ENCODE data around the gene DLGAP1. TPM values are rescaled to one million over a fixed set of nuclear protein-coding genes. Genes with fewer than 3 reads are reported as not detected.

DLGAP1 gene
- total and polyA plus RNA-seq, 4 donors = 0.06 to 1.2 (median 0.17) TPM; not detected in 1

- Histone ChIP-seq H3K27ac (ENCODE audit: low read depth in 1 of 2, low read length in 2 of 2) (no peak overlapping the region), H3K27me3 (ENCODE audit: control insufficient read depth in 4 of 4, insufficient read depth in 4 of 4, low read length in 3 of 4) (peaks cover 0 to 3% (median 0%) of the 10 kb centered on the region in 4 donors), H3K9me3 (ENCODE audit: control insufficient read depth in 4 of 4, low read length in 3 of 4) (no peaks in the 10 kb centered on the region), H3K36me3 (ENCODE audit: control insufficient read depth in 4 of 4, insufficient read depth in 3 of 4, low read depth in 1 of 4, low read length in 3 of 4) (no peaks in the 10 kb centered on the region), H3K4me3 (ENCODE audit: low read depth in 1 of 3, low read length in 3 of 3) (no peak overlapping the region), H3K9ac (ENCODE audit: low read depth in 1 of 2, low read length in 2 of 2) (no peak overlapping the region), H3K4me1 (ENCODE audit: control insufficient read depth in 4 of 4, insufficient read depth in 4 of 4, low read length in 3 of 4) (no peaks in the 10 kb centered on the region)
- WGBS = 80% methylated on average over 2 of the region's 2 CpGs
- no peak for DNase-seq (ENCODE audit: low spot score)
- TF ChIP-seq RXRA (IDR thresholded peaks at IDR 0.05) = no peak
- no peak for TF ChIP-seq JUND (IDR thresholded peaks at IDR 0.05)
- no peak for TF ChIP-seq YY1 (IDR thresholded peaks at IDR 0.05)
- TF ChIP-seq GABPA (IDR thresholded peaks at IDR 0.05 in 1 of 2, conservative IDR thresholded peaks at IDR 0.05 in 1 of 2) = no peak
- TF ChIP-seq RAD21 (IDR thresholded peaks at IDR 0.05) = no peak
- no peak for TF ChIP-seq REST (IDR thresholded peaks at IDR 0.05)
- TF ChIP-seq HNF4G (IDR thresholded peaks at IDR 0.05) = no peak
- no peak for TF ChIP-seq HNF4A (conservative IDR thresholded peaks at IDR 0.05)
- TF ChIP-seq FOXA2 (IDR thresholded peaks at IDR 0.05) = no peak
- TF ChIP-seq ZBTB33 (IDR thresholded peaks at IDR 0.05) = no peak
- TF ChIP-seq NR2F2 (IDR thresholded peaks at IDR 0.05) = no peak
- no peak for TF ChIP-seq ATF3 (IDR thresholded peaks at IDR 0.05)
- TF ChIP-seq FOXA1 (IDR thresholded peaks at IDR 0.05) = no peak
- TF ChIP-seq CTCF (IDR thresholded peaks at IDR 0.05; ENCODE audit: low read depth, low read length, missing input control) = no peak
Observed at GRCh38 chr18:3901811-3902210, 553.3 kb downstream of the DLGAP1 start.

- WGBS = 81% methylated on average over 8 of the region's 8 CpGs
- no peak for DNase-seq (ENCODE audit: low spot score)
- Histone ChIP-seq H3K4me1 (ENCODE audit: control insufficient read depth in 4 of 4, insufficient read depth in 4 of 4, low read length in 3 of 4) (no peaks in the 10 kb centered on the region), H3K9ac (ENCODE audit: low read depth in 1 of 2, low read length in 2 of 2) (no peak overlapping the region), H3K27me3 (ENCODE audit: control insufficient read depth in 4 of 4, insufficient read depth in 4 of 4, low read length in 3 of 4) (peaks cover 0 to 3% (median 0%) of the 10 kb centered on the region in 4 donors), H3K36me3 (ENCODE audit: control insufficient read depth in 4 of 4, insufficient read depth in 3 of 4, low read depth in 1 of 4, low read length in 3 of 4) (no peaks in the 10 kb centered on the region), H3K9me3 (ENCODE audit: control insufficient read depth in 4 of 4, low read length in 3 of 4) (no peaks in the 10 kb centered on the region), H3K27ac (ENCODE audit: low read depth in 1 of 2, low read length in 2 of 2) (no peak overlapping the region), H3K4me3 (ENCODE audit: low read depth in 1 of 3, low read length in 3 of 3) (no peak overlapping the region)
- no peak for TF ChIP-seq YY1 (IDR thresholded peaks at IDR 0.05)
- no peak for TF ChIP-seq EGR1 (IDR thresholded peaks at IDR 0.05; ENCODE audit: low read depth in 2 of 2)
- no peak for TF ChIP-seq FOXA1 (IDR thresholded peaks at IDR 0.05)
- TF ChIP-seq FOXA2 (IDR thresholded peaks at IDR 0.05) = no peak
Observed at GRCh38 chr18:3901042-3901441, 554.1 kb downstream of the DLGAP1 start.

All from liver (tissue), 9 donors.